ENCODE data around the gene HOXA3.

DNA sequence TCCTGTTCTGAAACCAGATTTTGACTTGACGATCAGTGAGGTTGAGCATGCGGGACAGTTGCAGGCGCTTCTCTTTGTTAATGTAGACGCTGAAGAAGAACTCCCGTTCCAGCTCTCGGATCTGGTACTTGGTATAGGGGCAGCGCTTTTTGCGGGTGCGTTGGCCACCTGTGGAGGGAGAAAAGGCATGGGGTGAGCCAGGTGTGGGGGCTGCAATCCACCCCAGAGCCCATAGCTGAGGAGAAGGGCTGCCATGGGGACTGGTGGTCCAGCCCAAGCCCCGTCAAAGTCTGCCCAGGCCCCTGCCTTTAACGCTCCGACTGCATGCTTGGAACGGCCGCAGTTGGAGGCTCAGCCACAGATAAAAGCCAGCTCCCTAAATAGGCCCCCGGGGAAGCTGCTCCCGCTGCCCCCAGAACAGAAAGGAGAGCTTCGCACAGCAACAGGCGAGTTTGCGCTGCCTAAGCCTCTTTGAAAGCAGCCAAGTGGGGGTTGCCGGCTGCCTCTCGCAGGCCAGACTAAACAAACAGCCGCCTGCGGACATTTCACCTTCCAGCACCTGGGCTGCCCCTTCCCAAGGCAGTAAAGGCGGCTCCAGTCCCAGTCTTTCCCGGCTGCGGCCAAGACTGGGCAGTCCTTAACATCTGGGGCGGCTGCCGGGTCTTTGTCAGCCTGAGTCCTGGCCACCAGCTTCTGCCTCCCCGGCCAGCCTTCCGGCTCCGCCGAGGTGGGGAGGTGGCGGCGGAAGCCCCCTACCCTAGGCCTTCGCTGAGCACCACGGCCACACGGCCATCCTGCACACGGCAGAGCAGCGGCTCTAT, 30.7 kb upstream of the HOXA3 start:
- TF ChIP-seq EZH2 (IDR thresholded peaks at IDR 0.05; ENCODE audit: borderline replicate concordance) (no peak), EZH2phosphoT487 (IDR thresholded peaks at IDR 0.05; ENCODE audit: low read depth, severe bottlenecking, unreplicated experiment) (peak; percentile 22)
- TF ChIP-seq, protein P1, sequence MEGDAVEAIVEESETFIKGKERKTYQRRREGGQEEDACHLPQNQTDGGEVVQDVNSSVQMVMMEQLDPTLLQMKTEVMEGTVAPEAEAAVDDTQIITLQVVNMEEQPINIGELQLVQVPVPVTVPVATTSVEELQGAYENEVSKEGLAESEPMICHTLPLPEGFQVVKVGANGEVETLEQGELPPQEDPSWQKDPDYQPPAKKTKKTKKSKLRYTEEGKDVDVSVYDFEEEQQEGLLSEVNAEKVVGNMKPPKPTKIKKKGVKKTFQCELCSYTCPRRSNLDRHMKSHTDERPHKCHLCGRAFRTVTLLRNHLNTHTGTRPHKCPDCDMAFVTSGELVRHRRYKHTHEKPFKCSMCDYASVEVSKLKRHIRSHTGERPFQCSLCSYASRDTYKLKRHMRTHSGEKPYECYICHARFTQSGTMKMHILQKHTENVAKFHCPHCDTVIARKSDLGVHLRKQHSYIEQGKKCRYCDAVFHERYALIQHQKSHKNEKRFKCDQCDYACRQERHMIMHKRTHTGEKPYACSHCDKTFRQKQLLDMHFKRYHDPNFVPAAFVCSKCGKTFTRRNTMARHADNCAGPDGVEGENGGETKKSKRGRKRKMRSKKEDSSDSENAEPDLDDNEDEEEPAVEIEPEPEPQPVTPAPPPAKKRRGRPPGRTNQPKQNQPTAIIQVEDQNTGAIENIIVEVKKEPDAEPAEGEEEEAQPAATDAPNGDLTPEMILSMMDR (IDR thresholded peaks at IDR 0.05; ENCODE audit: poor library complexity) = no peak

All from hepatocyte (in vitro differentiated cells).